Measurements from ENCODE around the gene PCBP3.

DNA sequence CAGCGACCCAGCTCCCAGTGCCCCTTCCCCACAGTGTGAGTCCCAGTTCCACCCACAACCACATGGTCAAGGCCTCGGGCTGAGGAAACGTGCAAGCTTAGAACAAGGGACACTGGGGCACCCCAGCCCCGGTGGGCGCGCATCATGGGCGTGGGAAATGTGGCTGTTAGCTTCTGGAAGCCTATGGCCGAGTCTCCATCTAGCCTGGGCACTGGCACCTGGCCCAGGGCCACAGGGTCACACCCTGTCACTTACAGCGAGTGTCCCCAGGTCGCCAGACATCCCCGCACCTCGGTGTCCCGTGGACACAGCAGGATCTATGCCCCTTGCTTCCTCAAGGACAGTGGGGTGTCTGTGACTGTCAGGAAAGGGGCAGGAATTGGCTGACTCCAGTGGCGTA lies 301.1 kb downstream of the PCBP3 start:
- no peak for TF ChIP-seq GATA2 (IDR thresholded peaks at IDR 0.05; ENCODE audit: low read depth, low read length)
- TF ChIP-seq GATA3 (IDR thresholded peaks at IDR 0.05; ENCODE audit: low read depth, low read length), result no peak
